Left ventricle myocardium superior (tissue), 1 donor: ENCODE measurements around the gene TTN. TPM values are rescaled to one million over a fixed set of nuclear protein-coding genes. Genes with fewer than 3 reads are reported as not detected.

ENCODE experiments used
- ATAC-seq: fragments of 200-7000 bp; cut with Tn5 transposase; one replicate; pipeline ENCODE4 v1.9.1; 2020; ENCODE audit warnings: mild to moderate bottlenecking, moderate library complexity
- DNase-seq: peaks from one replicate; pipeline ENCODE4 v3.0.0-alpha.2; 2020
- intact Hi-C: fragments of 100-400 bp; cut with micrococcal nuclease; formaldehyde crosslinking; loops from one replicate; pipeline ENCODE4 v1.11.0; 2022
- long read RNA-seq: library from polyadenylated mRNA; unstranded; transcript quantifications from one replicate; pipeline ENCODE4 v2.0.0, GENCODE V29; 2021
- total RNA-seq: library from RNA; stranded (reverse); fragmentation: NEBNext Ultra II Directional; extraction: Animal tissue kit (Norgen Biotek cat#: 25700); gene quantifications from one replicate; pipeline ENCODE4 v1.2.1, GENCODE V29; 2021
- donor health status: DM: no; HTN: yes; CAD: no; lungs with severe emphysema.

Gene TTN
- total RNA-seq: 3,610 TPM
- long read RNA-seq, transcript TTN-213 (6 exons, 2,116 nt): major isoform, 21 of 1,379 reads
- long read RNA-seq, partial matches to known transcripts: 1,123 of 1,379 reads
- long read RNA-seq, other reads (novel, unspliced or antisense): 235 of 1,379 reads

DNA sequence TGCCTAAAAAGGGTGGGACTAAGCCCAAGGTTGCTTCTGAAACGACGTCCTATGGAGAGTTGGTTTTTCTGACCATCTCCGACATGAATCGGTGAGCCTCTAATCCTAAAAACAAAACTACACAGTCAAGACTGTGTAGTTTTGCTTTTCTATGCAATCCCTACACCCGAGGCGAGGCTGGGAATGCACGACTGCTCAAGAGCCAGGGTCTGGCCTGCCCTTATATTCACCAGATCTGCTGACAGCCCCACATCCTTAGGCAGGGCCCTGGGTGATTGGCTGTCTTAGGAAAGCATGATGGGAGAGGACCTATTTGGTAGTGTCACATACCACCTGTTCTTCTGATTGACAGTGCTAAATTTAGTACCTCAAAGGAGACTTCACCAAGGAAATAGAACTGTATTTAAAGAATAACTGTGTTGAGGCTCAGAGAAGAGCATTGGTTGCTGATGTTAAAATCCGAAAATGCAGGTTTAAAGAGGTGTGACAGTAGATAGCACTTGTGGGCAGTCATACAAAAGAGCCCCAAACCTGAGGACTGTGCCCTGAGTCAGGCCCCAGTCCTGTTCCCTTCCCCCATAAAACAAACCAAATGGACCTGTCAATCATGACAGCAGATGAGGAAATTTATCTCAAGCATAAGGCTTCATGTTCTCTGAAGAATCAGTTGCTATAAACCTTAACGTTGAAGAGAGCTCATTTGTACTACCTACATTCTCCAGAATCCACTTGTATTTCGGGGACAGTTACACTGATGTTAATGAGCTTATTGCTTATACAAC is at the start of gene TTN:
TSS of gene TTN (minus strand) at position 197 of the 782 bp plus-strand sequence. CDS start 2,781 bp downstream, outside the sequence.
- peak; percentile 75 for DNase-seq
- intact Hi-C loops: loop anchor here (10.0 kb wide), 1 partner anchor 47 kb away; no protein-coding TSS in a partner anchor
- ATAC-seq: peak; percentile 91

DNA sequence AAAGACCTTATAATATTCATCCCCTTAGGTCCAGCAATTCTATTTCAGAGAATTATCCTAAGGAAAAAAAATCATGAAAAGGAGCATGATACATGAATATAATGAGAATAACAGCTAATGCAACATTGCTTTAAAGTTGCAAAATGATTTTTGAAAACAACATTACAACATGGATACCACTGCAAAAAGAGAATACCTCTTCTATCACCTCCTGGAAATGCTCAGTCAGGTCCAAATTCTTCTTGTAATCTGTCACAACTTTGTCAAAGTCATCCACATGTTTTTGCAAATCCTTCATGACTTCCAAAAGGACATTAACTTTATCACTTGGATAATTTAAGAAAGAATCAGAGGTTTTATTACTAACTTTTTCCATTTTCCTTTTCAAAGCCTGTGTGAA is 47.9 kb upstream of the TTN start:
- no peak for DNase-seq
- no peak for ATAC-seq
- intact Hi-C loops: loop anchor here (10.0 kb wide), 1 partner anchor 50 kb away; the partner anchor contains the start of gene TTN

DNA sequence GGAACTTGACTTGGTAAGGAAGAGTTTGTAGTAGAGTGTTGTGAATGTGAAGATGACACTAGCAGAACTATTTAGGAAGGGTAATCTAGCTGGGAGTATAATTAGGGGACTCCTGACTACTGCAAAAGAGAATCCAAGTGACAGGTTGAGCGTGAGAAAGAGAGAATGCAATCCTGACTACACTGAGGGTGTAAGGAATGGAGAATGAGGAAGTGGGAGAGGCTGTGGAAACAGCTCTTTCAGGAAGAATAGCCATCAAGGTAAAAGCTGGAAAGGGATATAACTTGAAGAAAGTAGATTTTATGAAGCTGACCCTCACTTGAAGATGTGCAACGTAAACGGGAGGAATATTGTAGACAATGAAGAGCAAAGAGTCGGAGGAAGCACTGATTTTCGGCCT is 41.1 kb upstream of the TTN start:
- ATAC-seq (no peak), DNase-seq (no peak)
- intact Hi-C loops: no loop called here

DNA sequence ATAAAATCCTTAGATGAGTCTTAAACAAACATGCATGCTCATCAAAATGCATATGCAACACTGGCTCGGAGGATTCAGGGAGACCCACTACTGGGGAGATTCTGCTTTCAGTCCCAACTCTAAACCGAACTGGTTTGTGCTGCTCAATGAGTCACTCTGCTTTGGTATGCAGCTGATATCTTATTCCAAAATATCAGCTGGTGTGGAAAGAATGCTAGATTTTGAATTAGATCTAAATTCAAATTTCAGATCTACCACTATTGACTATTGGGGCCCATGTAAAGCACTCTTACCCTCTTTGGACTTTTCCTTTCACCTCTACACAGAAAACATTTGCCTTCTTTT is 39.2 kb upstream of the TTN start:
- DNase-seq: no peak

DNA sequence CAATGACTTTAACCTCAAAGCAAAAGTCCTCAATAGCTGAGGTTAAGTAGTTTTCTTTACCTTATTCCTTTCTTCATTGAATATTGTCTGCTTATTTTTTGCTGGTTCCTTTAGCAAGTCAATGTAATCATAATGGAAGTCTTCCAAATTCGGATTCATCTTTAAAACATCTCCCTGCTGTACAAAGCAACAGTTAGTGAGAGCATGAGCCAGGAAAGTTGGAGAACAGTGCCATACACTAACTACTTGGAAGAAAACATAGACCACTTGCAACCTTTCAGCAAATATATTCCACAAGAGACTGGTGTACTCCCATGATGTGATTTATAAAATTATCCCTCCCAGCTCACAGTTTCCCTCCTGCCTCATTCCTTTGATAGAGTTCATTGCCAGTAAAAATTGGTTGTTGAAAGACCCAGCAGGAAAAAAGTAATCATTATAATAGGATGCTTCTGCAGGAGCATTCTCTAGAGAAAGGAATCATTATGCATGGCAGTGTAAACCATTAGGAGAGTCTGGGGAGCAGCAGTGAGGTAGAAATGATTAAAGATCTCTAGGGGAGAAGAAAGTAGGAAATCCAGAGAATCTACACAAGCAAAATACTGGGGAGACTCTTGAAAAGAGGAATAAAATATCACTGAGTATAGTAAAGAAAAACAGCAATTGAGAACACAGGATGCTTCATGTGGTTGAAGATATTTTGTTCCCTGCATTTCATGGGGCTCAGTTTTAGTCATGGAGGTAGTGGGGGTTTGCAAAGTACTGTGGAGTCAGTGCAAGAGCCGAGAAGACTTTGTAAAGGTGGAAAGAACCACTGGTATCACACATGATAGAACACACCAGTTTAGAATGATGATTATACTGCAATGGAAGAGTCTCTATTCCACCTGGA is 38.6 kb upstream of the TTN start:
- ATAC-seq (peak; percentile 77), DNase-seq (no peak)
- intact Hi-C loops: no loop called here

More for the DNA sequence above, 39.2 kb upstream of the TTN start:
- intact Hi-C loops: no loop called here
- ATAC-seq: no peak

DNA sequence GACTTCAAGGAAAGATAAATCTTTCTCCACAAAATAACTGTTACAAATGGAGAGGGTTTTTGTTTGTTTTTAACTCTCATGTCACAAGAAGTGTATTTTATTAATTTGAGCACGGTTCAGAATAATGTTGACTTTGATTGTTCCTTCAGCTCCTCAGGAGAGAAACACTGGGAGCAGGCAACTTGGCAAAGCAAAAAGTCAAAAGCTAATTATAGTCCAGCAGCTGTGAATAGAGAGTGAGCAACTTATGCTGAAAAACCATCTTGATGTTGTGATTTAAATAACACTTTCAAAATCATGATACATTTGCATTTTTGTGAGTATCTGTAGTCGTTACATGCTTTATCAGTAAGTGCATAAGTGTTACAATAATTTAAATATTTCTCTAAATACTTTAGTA is 37.5 kb upstream of the TTN start:
- intact Hi-C loops: no loop called here
- ATAC-seq (peak; percentile 82), DNase-seq (no peak)

DNA sequence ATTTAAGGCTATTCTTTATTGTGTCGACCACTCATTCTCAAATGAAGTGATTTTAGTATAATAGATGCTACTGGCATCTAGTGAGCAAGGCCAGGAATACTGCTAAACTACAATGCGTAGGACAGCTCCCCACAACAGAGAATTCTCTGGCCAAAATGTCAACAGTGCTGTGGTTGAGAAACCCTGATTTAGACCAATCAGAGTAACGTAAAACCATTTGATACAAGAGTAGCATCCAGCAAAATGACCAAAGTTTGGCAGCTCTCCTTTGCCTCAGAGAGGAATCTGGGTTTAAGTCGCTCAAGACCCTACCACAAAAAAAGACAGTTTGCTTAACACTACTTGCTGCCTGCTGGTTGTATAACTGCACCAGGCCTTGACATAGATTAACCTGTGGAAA is 37.0 kb upstream of the TTN start:
- DNase-seq (no peak), ATAC-seq (peak; percentile 57)
- intact Hi-C loops: no loop called here

DNA sequence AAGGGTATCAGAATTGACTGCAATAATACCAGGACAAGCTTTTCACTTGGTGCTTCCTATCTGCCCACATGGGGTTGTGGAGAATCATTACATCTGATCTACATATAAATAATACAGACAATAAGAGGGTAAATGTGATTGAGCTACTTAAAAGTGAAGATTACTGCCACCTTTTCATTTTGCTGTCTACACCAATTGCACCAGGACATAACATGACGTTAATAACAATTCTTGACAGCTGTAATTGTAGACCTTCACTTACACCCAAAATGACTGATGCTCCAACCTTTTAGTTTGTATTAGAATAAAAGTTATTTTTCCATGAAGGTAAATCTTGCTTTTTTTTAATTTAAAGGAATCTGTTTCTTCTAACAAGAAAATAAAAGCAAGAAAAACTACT is 36.5 kb upstream of the TTN start:
- ATAC-seq (no peak), DNase-seq (no peak)
- intact Hi-C loops: no loop called here

DNA sequence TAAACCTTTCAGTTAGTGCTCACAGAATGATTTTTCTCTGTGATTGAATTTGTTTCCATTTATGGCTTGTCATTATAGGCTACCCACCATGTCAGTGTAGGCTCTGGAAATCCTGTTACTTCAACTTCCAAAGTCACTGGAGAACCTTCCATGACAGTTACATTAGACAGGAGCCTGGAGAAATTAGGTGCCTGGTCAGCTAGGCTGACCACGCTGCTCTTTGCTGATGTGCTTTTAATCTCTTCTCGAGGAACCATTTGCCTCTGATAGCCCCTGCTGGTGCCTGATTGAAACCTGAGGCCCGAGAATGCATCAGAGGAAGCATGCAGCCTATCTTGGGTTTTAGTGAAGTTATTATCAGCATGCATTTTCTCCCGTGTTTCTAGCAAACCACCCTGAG is 29.6 kb upstream of the TTN start:
- ATAC-seq (no peak), DNase-seq (no peak)
- intact Hi-C loops: no loop called here

DNA sequence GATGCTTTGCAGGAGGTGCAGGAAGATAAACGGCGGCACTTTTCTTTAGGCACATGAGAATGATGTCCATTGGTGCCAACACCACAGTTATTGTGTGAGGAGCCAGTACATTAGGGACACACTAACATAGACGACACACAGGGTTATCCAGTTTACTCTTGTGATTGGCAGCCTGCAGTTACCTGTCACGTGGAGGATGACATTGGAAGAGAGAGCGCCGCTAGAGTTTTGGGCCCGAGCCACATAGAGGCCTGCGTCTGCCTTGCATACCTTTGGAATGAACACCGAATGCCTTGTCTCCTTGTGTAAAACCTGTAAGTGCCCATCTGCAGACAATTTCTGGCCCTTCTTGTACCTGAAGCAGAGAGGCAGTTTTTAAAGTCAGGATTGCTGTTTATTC is 26.9 kb upstream of the TTN start:
- peak; percentile 59 for DNase-seq
- peak; percentile 89 for ATAC-seq
- intact Hi-C loops: no loop called here

DNA sequence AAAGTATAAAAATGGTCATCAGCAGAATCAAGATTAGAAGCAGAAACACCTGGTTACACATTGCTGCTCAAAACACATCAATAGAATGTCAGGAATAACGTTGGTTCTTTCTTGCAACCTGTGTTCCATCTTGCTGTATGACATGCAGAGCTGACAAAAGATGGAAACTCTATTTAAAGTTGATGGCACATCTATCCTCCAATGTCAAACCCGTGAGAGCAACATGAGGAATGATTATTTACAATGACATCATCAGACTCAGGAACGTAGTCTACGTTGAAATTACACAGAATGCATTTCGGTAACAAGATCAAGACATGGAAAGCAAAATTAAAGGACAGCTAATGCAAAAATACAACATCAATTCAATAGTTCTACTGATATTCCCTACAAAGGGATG is 26.2 kb upstream of the TTN start:
- intact Hi-C loops: no loop called here
- ATAC-seq (no peak), DNase-seq (no peak)

DNA sequence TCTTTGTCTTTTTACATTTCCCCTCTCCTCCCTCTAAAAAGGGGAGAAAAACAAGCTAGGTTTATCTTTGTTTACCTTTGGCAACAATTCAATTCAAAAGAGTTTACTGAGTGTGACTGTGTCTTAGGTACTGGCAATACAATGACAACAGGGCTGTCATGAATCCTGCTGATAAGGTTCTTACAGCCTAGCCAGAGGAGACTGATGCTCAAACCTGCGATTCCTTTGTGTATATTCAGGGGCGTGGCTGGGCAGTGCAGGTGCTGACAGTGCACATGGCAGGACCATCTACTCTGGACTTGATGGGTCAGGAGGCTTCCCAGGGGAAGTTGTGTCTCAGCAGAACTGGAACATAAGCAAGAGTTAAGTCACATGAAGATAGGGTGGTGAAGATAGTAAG is 23.2 kb upstream of the TTN start:
- no peak for ATAC-seq
- no peak for DNase-seq
- intact Hi-C loops: no loop called here

DNA sequence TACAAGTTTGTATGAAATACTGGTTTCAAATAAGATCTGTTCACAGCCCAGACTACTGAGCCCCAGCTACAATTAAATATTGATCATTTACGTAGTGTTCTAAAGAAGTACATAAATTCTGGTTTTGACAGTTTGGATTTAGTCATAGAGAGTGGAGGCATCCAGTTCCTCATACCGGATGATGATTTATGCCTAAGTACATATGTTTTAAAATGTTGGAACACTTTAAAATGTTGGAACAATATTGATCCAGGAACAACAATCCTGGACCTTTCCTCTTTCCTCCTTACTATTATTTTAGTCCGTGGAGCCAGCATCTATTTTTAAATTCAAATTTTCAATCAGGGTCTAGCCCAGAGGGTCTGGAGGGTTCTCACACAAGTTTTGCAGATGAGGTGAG is 22.8 kb upstream of the TTN start:
- intact Hi-C loops: no loop called here
- no peak for ATAC-seq
- no peak for DNase-seq

DNA sequence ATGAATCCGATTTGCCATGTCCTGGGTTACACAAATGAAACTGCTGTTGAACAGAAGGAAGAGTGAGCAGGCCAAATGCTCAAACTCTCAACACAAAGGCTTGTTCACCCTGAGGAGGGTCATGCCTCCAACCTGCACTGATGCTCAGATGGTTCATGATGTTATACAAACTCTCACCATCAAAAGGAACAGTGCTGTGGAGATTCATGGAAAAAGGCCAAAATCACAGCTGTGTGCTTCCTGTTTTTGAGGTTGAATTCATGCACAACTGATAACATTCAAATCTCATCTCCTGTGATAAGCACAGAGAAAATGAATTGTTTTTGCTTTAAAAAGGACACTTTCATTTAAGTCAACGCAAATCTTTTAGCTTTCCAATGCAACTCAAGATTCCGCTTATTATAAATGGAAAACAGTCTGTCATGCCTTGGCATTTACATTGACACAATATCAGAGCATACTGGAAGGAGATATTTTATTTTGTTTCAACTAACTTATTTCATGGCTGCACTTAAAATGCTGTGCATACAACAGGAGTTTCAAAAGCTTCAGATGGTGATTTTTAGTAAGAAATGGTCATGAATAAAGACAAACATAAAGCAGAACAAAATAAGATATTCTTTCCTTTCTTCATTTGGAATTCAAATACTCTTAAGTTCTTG is 22.2 kb upstream of the TTN start:
- ATAC-seq (peak; percentile 25), DNase-seq (no peak)
- intact Hi-C loops: no loop called here

DNA sequence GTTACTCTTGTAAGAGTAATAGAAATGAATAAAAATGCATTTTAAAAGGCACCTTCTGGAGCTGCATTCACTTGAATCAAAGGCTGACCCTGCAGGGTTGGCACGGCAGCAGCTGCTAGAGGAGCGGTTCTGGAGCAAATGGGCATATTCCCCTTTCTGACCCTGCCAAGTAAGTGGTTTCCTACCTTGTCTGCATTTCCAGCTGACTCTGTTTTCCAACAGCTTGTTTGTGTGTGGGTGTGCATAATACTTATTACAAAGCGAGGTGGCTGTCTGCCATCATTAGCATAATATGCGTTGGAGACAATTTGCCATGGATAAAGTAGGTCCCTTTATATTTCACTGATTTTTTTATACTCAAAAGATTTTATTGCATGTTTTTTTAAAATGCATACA is 21.3 kb upstream of the TTN start:
- intact Hi-C loops: no loop called here
- ATAC-seq (no peak), DNase-seq (no peak)

DNA sequence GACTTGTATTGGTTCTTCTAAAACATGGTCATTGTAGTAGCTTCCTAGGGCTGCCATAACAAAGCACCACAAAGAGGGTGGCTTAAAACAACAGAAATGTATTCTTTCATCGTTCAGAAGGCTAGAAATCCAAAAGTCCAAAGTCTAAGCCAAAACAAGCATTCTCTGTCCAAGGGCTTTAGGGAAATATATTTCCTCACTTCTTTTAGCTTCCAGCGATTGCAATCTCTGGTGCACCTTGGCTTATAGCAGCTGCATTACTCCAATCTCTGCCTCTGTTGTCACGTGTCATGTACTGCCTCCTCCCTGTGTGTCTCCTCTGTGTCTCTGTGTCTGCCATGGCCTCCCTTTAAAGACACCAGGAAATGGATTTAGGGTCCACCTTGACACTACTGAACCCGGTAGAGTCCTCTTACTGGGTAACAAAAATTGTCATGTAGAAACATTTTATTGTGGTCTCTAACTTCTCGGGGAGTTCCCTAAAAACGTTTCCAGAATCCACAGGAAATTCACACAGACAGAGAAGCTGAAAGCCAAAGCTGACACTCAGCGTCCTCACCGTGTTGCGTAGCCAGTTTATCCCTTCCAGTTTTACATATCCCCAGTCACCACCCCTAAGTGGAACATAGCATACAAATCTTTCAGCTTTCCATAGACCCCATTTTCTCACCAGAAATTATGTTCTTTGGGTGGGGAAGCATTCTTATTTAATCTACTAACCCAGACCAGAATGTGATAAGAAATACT is 20.7 kb upstream of the TTN start:
- intact Hi-C loops: no loop called here
- peak; percentile 49 for ATAC-seq
- no peak for DNase-seq

DNA sequence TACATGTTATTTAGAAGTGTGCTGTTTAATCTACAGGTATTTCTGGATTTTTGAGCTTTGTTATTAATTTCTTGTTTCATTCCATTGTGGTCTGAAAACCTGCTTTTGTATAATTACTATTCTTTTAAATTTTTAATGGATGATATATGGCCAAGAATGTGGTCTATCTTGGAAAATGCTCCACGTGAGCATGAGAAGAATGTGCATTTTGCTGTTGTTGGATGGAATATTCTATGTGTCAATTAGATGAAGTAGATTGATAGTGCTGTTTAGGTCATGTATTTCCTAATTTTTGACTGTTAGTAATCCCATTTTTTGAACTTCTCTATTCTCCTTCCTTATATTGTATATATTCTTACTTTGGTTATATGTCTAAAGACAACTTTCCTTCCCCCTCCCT is 19.9 kb upstream of the TTN start:
- no peak for DNase-seq
- intact Hi-C loops: no loop called here
- ATAC-seq: no peak

DNA sequence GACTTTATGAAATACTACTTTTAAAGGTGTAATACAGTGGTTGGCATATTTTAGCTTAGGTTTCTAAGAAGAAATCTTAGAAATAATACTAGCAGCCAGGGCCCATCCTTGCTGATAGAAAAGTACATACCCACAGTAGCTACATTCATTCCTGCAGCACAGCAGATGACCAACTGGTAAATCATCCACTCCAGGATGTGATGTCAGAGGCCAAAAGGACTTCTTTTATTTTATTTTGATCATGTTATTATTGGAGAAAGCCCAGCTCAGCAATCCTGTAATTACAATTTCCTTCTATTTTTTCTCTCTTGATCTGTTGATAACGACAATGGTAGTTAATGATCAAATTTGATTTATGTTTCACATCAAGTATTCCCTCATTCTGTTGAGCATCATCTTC is 18.0 kb upstream of the TTN start:
- DNase-seq (no peak), ATAC-seq (no peak)
- intact Hi-C loops: no loop called here

DNA sequence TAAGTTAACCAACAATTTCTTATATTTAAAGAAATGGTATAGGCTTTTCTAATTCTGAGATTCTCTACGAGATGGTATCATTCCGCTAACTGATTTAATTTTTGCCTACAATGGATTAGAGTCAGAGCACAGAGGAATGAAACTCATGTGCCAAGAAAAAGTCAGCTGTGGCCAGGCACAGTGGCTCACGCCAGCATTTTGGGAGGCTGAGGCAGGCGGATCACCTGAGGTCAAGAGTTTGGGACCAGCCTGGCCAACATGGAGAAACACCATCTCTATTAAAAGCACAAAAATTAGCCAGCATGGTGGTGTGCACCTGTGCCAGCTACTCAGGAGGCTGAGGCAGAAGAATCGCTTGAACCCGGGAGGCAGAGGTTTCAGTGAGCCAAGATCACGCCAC is 17.0 kb upstream of the TTN start:
- intact Hi-C loops: no loop called here
- DNase-seq (peak; percentile 30), ATAC-seq (peak; percentile 38)
